ENCODE measurements around the gene MUSTN1. TPM values are rescaled to one million over a fixed set of nuclear protein-coding genes. Genes with fewer than 3 reads are reported as not detected.

The MUSTN1 gene
- total RNA-seq, 1 donor from 2014 or later: 1.1 TPM

GRCh38 chr3:52865994-52866393 is 31.2 kb upstream of the MUSTN1 start:
- Mint-ChIP-seq H3K27me3 (ENCODE audit: unreplicated experiment) (no peaks in the 10 kb centered on the region), H3K27ac (ENCODE audit: unreplicated experiment) (no peak overlapping the region), H3K9me3 (ENCODE audit: unreplicated experiment) (no peaks in the 10 kb centered on the region)

GRCh38 chr3:52860424-52860768 is 25.6 kb upstream of the MUSTN1 start:
- DNase-seq (ENCODE audit: low spot score): no peak
- Mint-ChIP-seq H3K4me1 (ENCODE audit: unreplicated experiment) (peaks cover 10% of the 10 kb centered on the region), H3K4me3 (ENCODE audit: unreplicated experiment) (no peak overlapping the region), H3K27me3 (ENCODE audit: unreplicated experiment) (peaks cover 2% of the 10 kb centered on the region), H3K36me3 (ENCODE audit: low read depth, unreplicated experiment) (peaks cover 11% of the 10 kb centered on the region), H3K9me3 (ENCODE audit: unreplicated experiment) (no peaks in the 10 kb centered on the region), H3K27ac (ENCODE audit: unreplicated experiment) (no peak overlapping the region)
- no peak for TF ChIP-seq CTCF (IDR thresholded peaks at IDR 0.05; ENCODE audit: unreplicated experiment)

More at GRCh38 chr3:52865994-52866393, 31.2 kb upstream of the MUSTN1 start:
- Mint-ChIP-seq H3K36me3 (ENCODE audit: low read depth, unreplicated experiment) (peaks cover 22% of the 10 kb centered on the region), H3K4me1 (ENCODE audit: unreplicated experiment) (no peaks in the 10 kb centered on the region), H3K4me3 (ENCODE audit: unreplicated experiment) (no peak overlapping the region)
- no peak for TF ChIP-seq CTCF (IDR thresholded peaks at IDR 0.05; ENCODE audit: unreplicated experiment)
- DNase-seq (ENCODE audit: low spot score): no peak

GRCh38 chr3:52859686-52860423 is 25.0 kb upstream of the MUSTN1 start:
- Mint-ChIP-seq H3K4me3 (ENCODE audit: unreplicated experiment) (no peak overlapping the region), H3K36me3 (ENCODE audit: low read depth, unreplicated experiment) (peaks cover 8% of the 10 kb centered on the region), H3K9me3 (ENCODE audit: unreplicated experiment) (no peaks in the 10 kb centered on the region), H3K4me1 (ENCODE audit: unreplicated experiment) (peaks cover 10% of the 10 kb centered on the region), H3K27ac (ENCODE audit: unreplicated experiment) (no peak overlapping the region), H3K27me3 (ENCODE audit: unreplicated experiment) (peaks cover 2% of the 10 kb centered on the region)
- TF ChIP-seq CTCF (IDR thresholded peaks at IDR 0.05; ENCODE audit: unreplicated experiment): no peak
- DNase-seq (ENCODE audit: low spot score): no peak

- no peaks in the 10 kb centered on the region for H3K9me3 Mint-ChIP-seq (ENCODE audit: unreplicated experiment)
- DNase-seq (ENCODE audit: low spot score): no peak
- H3K4me3 Mint-ChIP-seq (ENCODE audit: unreplicated experiment): peak overlapping the region; percentile 29
- peaks cover 4% of the 10 kb centered on the region for H3K36me3 Mint-ChIP-seq (ENCODE audit: low read depth, unreplicated experiment)
- TF ChIP-seq CTCF (IDR thresholded peaks at IDR 0.05; ENCODE audit: unreplicated experiment): no peak
- peaks cover 10% of the 10 kb centered on the region for H3K4me1 Mint-ChIP-seq (ENCODE audit: unreplicated experiment)
- no peak overlapping the region for H3K27ac Mint-ChIP-seq (ENCODE audit: unreplicated experiment)
- peaks cover 2% of the 10 kb centered on the region for H3K27me3 Mint-ChIP-seq (ENCODE audit: unreplicated experiment)
These were observed 23.0 kb upstream of the MUSTN1 start for GRCh38 chr3:52857864-52858263.

GRCh38 chr3:52857133-52857532 is 22.3 kb upstream of the MUSTN1 start:
- peaks cover 2% of the 10 kb centered on the region for H3K27me3 Mint-ChIP-seq (ENCODE audit: unreplicated experiment)
- H3K36me3 Mint-ChIP-seq (ENCODE audit: low read depth, unreplicated experiment): peaks cover 6% of the 10 kb centered on the region
- no peaks in the 10 kb centered on the region for H3K9me3 Mint-ChIP-seq (ENCODE audit: unreplicated experiment)
- no peak overlapping the region for H3K27ac Mint-ChIP-seq (ENCODE audit: unreplicated experiment)
- no peak for DNase-seq (ENCODE audit: low spot score)
- H3K4me1 Mint-ChIP-seq (ENCODE audit: unreplicated experiment): peaks cover 10% of the 10 kb centered on the region
- no peak overlapping the region for H3K4me3 Mint-ChIP-seq (ENCODE audit: unreplicated experiment)
- TF ChIP-seq CTCF (IDR thresholded peaks at IDR 0.05; ENCODE audit: unreplicated experiment): no peak
